ENCODE measurements around the gene JMJD7.

Gene JMJD7

GRCh38 chr15:41848631-41849030 lies 20.7 kb downstream of the JMJD7 start:
- TF ChIP-seq EZH2 (IDR thresholded peaks at IDR 0.05; ENCODE audit: borderline replicate concordance, low read length), result no peak
- TF ChIP-seq, protein P1, sequence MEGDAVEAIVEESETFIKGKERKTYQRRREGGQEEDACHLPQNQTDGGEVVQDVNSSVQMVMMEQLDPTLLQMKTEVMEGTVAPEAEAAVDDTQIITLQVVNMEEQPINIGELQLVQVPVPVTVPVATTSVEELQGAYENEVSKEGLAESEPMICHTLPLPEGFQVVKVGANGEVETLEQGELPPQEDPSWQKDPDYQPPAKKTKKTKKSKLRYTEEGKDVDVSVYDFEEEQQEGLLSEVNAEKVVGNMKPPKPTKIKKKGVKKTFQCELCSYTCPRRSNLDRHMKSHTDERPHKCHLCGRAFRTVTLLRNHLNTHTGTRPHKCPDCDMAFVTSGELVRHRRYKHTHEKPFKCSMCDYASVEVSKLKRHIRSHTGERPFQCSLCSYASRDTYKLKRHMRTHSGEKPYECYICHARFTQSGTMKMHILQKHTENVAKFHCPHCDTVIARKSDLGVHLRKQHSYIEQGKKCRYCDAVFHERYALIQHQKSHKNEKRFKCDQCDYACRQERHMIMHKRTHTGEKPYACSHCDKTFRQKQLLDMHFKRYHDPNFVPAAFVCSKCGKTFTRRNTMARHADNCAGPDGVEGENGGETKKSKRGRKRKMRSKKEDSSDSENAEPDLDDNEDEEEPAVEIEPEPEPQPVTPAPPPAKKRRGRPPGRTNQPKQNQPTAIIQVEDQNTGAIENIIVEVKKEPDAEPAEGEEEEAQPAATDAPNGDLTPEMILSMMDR (IDR thresholded peaks at IDR 0.05; ENCODE audit: low read length), result no peak
- no peaks in the 10 kb centered on the region for H4K20me1 ChIP-seq (ENCODE audit: insufficient read depth, low read length)
- no peak overlapping the region for H3K4me3 ChIP-seq (ENCODE audit: low read depth, low read length, poor library complexity, severe bottlenecking)
- no peaks in the 10 kb centered on the region for H3F3A ChIP-seq (ENCODE audit: insufficient read depth, low read length)
- no peak overlapping the region for H3K4me2 ChIP-seq (ENCODE audit: low read length)
- no peaks in the 10 kb centered on the region for H3K9me3 ChIP-seq (ENCODE audit: low read length)
- H3K79me2 ChIP-seq (ENCODE audit: insufficient read depth, low read length), result no peaks in the 10 kb centered on the region
- no peaks in the 10 kb centered on the region for H3K9me2 ChIP-seq (ENCODE audit: low read depth, low read length)
- H3K4me1 ChIP-seq (ENCODE audit: insufficient read depth, low read length, severe bottlenecking), result no peaks in the 10 kb centered on the region
- H3K36me3 ChIP-seq (ENCODE audit: insufficient read depth, low read length), result peaks cover 7% of the 10 kb centered on the region
- H3K27me3 ChIP-seq (ENCODE audit: insufficient read depth, low read length), result 0 out of 2 replicates have a peak, but pooled peaks cover 6% of the 10 kb centered on the region
- no peak overlapping the region for H2AFZ ChIP-seq (ENCODE audit: low read length)
- H3K9ac ChIP-seq (ENCODE audit: low read length), result no peak overlapping the region
- no peak overlapping the region for H3K27ac ChIP-seq (ENCODE audit: low read depth, low read length, poor library complexity, severe bottlenecking)

DNA sequence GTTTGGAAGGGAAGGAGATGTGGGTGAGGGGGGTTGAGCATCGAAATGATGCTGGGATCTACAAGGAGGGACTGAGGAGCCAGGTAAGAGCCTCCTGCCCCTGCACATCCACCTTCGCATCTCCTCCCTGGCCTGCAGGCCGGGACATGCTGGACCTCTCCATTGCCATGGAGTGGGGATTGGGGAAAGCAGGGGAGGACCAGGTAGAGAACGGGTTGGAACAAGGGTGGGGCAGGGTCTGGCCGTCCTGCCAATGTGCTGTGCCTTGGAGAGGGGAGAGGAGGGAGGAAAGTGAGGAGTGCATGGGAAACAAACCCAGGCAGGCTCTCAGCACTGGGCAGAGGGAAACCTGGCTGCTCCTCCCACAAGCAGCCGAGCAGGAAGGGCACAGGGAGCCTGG lies 21.3 kb downstream of the JMJD7 start:
- Histone ChIP-seq H3K4me2 (ENCODE audit: low read length) (no peak overlapping the region), H3F3A (ENCODE audit: insufficient read depth, low read length) (no peaks in the 10 kb centered on the region), H3K27me3 (ENCODE audit: insufficient read depth, low read length) (0 out of 2 replicates have a peak, but pooled peaks cover 6% of the 10 kb centered on the region), H3K27ac (ENCODE audit: low read depth, low read length, poor library complexity, severe bottlenecking) (no peak overlapping the region), H2AFZ (ENCODE audit: low read length) (no peak overlapping the region), H3K9me2 (ENCODE audit: low read depth, low read length) (no peaks in the 10 kb centered on the region), H3K4me3 (ENCODE audit: low read depth, low read length, poor library complexity, severe bottlenecking) (no peak overlapping the region), H3K79me2 (ENCODE audit: insufficient read depth, low read length) (no peaks in the 10 kb centered on the region), H4K20me1 (ENCODE audit: insufficient read depth, low read length) (no peaks in the 10 kb centered on the region), H3K9me3 (ENCODE audit: low read length) (no peaks in the 10 kb centered on the region), H3K36me3 (ENCODE audit: insufficient read depth, low read length) (peaks cover 7% of the 10 kb centered on the region), H3K4me1 (ENCODE audit: insufficient read depth, low read length, severe bottlenecking) (no peaks in the 10 kb centered on the region), H3K9ac (ENCODE audit: low read length) (no peak overlapping the region)
- TF ChIP-seq, protein P1 (IDR thresholded peaks at IDR 0.05; ENCODE audit: low read length), result no peak
- TF ChIP-seq EZH2 (IDR thresholded peaks at IDR 0.05; ENCODE audit: borderline replicate concordance, low read length), result no peak

DNA sequence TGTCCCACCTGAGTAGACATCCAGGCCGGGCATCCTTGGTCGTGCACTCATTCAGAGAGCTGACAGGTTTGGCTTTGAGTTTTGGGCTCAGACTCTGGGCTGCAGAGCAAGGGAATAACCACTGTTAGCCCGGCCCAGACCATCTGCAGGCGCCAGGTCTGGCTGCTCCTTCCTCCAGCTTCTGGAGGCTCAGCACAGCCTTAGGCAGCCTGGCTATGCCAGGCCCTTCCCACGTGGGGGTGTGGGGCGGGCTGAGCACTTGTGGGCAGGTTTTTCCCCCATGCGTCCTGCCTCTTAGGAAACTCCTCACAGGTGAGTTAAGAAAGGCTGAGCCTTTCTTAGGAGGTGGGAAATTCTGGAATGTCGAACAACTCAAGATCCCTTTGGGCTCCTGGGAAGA lies 22.0 kb downstream of the JMJD7 start:
- Histone ChIP-seq H3K36me3 (ENCODE audit: insufficient read depth, low read length) (peaks cover 7% of the 10 kb centered on the region), H3K9me2 (ENCODE audit: low read depth, low read length) (no peaks in the 10 kb centered on the region), H3K4me3 (ENCODE audit: low read depth, low read length, poor library complexity, severe bottlenecking) (no peak overlapping the region), H3K4me2 (ENCODE audit: low read length) (no peak overlapping the region), H2AFZ (ENCODE audit: low read length) (no peak overlapping the region), H3K27me3 (ENCODE audit: insufficient read depth, low read length) (0 out of 2 replicates have a peak, but pooled peaks cover 6% of the 10 kb centered on the region), H3K9me3 (ENCODE audit: low read length) (no peaks in the 10 kb centered on the region), H3K4me1 (ENCODE audit: insufficient read depth, low read length, severe bottlenecking) (no peaks in the 10 kb centered on the region), H3K9ac (ENCODE audit: low read length) (no peak overlapping the region), H3F3A (ENCODE audit: insufficient read depth, low read length) (no peaks in the 10 kb centered on the region), H4K20me1 (ENCODE audit: insufficient read depth, low read length) (no peaks in the 10 kb centered on the region), H3K27ac (ENCODE audit: low read depth, low read length, poor library complexity, severe bottlenecking) (no peak overlapping the region), H3K79me2 (ENCODE audit: insufficient read depth, low read length) (no peaks in the 10 kb centered on the region)
- TF ChIP-seq EZH2 (IDR thresholded peaks at IDR 0.05; ENCODE audit: borderline replicate concordance, low read length), result no peak
- TF ChIP-seq, protein P1 (IDR thresholded peaks at IDR 0.05; ENCODE audit: low read length), result no peak
